WERI-Rb-1 (cell line): Measurements from ENCODE around the gene NR3C1.

Experiments
- DNase-seq: peaks from one replicate; pipeline ENCODE4 v3.0.0-alpha.2; 2020
- H3K27ac ChIP-seq: fragments of 250-450 bp; sonication (Bioruptor Pico); 2 replicates; pipeline ENCODE4 v1.5.1; 2020; ENCODE audit warnings: mild to moderate bottlenecking, moderate library complexity
- H3K27me3 ChIP-seq: fragments of 250-450 bp; sonication (Bioruptor Pico); 2 replicates; pipeline ENCODE4 v1.5.1; 2021; ENCODE audit warnings: mild to moderate bottlenecking, low read depth, moderate library complexity; ENCODE audit not compliant: insufficient read depth, severe bottlenecking
- H3K36me3 ChIP-seq: fragments of 250-450 bp; sonication (Bioruptor Pico); 2 replicates; pipeline ENCODE4 v1.5.1; 2020; ENCODE audit warnings: mild to moderate bottlenecking, moderate library complexity
- H3K4me3 ChIP-seq: 2 replicates; pipeline ENCODE4 v1.5.1; 2011; ENCODE audit warnings: low read depth, mild to moderate bottlenecking, control low read depth, low read length
- H3K9me3 ChIP-seq: fragments of 250-450 bp; sonication (Bioruptor Pico); 2 replicates; pipeline ENCODE4 v1.5.1; 2021; ENCODE audit warnings: mild to moderate bottlenecking, moderate library complexity; ENCODE audit not compliant: severe bottlenecking
- TF ChIP-seq, protein P1 (sequence below): IDR thresholded peaks from 2 replicates; pipeline ENCODE4 v1.5.1; 2011; ENCODE audit warnings: low read depth, mild to moderate bottlenecking, control low read depth, inconsistent platforms, low read length

Gene NR3C1

DNA sequence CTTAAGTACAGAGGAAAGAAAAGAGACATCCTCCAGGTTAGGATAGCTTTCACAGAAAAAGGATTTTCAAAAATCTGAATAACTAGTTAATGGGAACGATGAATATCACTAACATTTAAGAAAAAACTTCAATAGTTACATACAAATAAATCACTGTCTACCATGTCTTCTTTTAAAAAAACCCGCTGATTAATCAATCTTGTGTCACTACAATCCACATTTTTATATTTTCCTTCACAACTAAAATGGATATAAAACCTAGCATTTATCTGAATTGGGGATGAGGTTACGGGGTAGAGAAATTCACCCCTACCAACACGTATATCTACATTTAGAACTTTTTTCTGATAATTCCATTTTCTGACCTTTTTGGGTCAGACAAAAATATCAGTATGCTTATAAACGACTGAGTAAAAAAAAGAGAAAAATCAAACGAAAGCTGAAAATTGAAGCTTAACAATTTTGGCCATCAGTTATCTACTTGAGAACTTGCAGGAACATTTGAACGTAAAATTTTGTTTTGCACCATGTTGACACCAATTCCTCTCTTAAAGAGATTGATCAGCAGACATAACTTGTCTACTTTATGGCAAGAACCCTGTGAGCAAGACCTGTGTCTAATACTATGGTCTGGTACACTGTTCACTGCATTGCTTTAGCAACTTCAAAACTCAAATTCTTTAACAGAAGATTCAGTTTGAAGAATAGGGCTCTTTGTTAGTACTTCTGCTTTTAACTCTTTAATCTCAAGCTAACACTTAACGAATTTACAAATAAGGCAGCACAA lies 4.8 kb downstream of the NR3C1 start:
- H3K36me3 ChIP-seq, result no peaks in the 10 kb centered on the region; the same call in none of the 2 replicates
- no peaks in the 10 kb centered on the region for H3K9me3 ChIP-seq
- TF ChIP-seq, protein P1, sequence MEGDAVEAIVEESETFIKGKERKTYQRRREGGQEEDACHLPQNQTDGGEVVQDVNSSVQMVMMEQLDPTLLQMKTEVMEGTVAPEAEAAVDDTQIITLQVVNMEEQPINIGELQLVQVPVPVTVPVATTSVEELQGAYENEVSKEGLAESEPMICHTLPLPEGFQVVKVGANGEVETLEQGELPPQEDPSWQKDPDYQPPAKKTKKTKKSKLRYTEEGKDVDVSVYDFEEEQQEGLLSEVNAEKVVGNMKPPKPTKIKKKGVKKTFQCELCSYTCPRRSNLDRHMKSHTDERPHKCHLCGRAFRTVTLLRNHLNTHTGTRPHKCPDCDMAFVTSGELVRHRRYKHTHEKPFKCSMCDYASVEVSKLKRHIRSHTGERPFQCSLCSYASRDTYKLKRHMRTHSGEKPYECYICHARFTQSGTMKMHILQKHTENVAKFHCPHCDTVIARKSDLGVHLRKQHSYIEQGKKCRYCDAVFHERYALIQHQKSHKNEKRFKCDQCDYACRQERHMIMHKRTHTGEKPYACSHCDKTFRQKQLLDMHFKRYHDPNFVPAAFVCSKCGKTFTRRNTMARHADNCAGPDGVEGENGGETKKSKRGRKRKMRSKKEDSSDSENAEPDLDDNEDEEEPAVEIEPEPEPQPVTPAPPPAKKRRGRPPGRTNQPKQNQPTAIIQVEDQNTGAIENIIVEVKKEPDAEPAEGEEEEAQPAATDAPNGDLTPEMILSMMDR, result no peak
- no peak for DNase-seq
- H3K27me3 ChIP-seq, result no peaks in the 10 kb centered on the region
- H3K4me3 ChIP-seq, result no peak overlapping the region
- no peak overlapping the region for H3K27ac ChIP-seq

DNA sequence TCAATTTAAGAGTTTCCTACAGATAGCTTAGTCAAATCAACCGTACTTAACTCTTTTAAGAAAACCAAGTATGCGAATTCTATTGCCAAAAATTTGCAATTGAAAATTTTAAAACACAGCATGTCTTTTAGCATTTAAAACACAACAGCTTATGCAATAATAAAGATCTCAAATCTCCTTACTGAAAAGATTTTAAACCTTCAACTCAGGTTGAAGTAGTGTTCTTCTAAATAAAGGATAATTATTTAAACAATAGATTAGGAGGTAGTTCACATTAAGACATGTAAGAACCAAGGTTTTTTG lies 5.5 kb downstream of the NR3C1 start:
- TF ChIP-seq, protein P1, result no peak
- H3K9me3 ChIP-seq, result no peaks in the 10 kb centered on the region
- no peaks in the 10 kb centered on the region for H3K27me3 ChIP-seq
- H3K27ac ChIP-seq, result no peak overlapping the region
- DNase-seq, result no peak
- no peak overlapping the region for H3K4me3 ChIP-seq
- H3K36me3 ChIP-seq, result no peaks in the 10 kb centered on the region; the same call in none of the 2 replicates

DNA sequence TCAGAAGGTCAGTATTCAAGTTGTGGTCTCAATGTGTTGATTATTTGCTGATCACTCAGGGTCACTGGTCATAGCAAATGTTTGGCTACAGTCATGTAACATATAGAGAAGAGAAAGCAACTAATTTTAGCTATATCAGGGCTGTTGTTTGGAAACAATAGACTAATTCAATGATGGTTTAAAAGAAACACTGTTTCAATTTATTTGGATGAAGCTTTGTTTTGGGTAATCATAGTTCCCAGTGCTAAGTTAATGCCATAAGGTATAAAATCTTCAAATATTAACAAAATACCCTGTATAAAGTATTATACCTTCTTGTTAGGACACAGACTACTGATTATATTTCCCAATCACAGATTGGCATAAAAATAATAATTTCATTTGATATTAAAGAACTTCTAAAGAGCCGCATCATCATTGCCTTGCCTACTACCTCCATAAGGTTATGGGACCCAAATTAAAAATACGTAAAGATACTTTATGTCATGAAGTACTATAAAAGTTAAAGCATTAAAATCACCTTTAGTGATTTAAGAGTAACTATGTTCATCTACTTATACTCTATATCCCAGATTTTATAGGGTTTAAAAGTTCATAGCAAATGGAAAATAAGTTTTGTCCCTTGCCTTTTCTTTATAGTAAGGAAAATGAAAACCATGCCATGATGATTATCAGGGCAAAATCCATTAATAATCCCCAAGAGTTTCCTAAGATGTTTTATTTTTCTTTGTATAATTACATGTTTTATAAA lies 6.0 kb downstream of the NR3C1 start:
- no peak for DNase-seq
- no peaks in the 10 kb centered on the region for H3K27me3 ChIP-seq
- H3K36me3 ChIP-seq, result no peaks in the 10 kb centered on the region; the same call in none of the 2 replicates
- H3K4me3 ChIP-seq, result no peak overlapping the region
- no peaks in the 10 kb centered on the region for H3K9me3 ChIP-seq
- H3K27ac ChIP-seq, result no peak overlapping the region
- TF ChIP-seq, protein P1, result no peak

DNA sequence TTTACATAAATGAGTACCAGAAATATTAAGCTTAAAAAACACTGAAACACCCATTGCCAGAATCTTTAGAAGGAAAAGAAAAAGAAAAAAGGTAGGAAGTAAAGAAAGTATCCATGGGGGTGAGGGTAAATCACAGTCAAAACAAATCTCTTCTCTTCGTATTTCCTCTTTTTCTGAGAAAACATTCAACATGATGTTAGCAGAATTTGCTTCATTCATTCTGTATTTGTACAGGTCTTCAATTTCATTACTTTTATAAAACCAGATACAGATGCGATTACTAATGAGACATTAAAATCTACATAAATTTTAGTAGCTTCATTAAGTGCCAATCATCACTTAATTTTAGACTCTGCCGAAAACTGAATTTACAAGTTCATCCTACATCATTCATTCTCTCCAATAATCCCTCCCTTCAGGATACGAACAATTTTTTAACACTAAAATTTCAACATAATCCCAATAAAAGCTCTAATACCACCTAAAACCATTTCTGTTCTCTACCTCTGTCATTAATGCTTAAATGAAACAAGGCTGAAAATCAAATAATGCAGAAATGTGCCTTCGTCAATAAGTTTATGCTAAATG lies 7.0 kb downstream of the NR3C1 start:
- TF ChIP-seq, protein P1, result no peak
- no peak for DNase-seq
- Histone ChIP-seq H3K36me3 (no peaks in the 10 kb centered on the region; the same call in none of the 2 replicates), H3K4me3 (no peak overlapping the region), H3K27me3 (no peaks in the 10 kb centered on the region), H3K9me3 (no peaks in the 10 kb centered on the region), H3K27ac (no peak overlapping the region)

DNA sequence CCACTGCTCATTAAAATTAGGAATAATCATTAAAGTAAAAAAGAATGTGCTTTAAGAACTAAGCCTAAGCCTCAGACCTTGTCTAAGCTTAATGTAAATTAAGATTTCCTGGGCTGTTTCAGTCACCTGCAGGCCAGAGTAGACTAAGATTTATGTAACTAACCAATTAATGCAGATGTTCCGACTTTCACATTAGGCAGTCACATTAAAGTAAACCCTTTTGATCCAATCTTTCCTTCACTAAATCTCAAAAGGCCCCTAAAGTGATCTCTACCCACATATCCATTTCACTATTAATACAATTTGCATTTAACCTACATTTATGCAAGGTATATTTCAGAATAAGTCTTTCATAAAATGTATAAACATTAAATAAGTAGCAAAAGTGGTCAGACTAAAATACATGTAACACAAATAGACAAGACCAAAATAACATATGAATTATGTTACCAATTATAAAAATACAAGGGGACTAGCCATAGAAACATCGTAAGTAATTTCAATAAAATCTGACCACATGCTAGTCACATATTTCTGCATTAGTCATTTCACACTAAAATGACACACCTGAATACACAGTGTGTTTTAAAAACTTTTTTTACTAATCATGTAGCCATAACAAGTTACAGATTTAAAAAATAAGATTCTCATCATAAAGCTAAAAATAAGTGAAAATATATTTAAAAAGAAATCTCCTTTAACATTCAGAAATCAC lies 7.7 kb downstream of the NR3C1 start:
- H3K36me3 ChIP-seq, result no peaks in the 10 kb centered on the region; the same call in none of the 2 replicates
- H3K4me3 ChIP-seq, result no peak overlapping the region
- H3K27me3 ChIP-seq, result no peaks in the 10 kb centered on the region
- TF ChIP-seq, protein P1, result no peak
- no peak overlapping the region for H3K27ac ChIP-seq
- DNase-seq, result no peak
- no peaks in the 10 kb centered on the region for H3K9me3 ChIP-seq
